ENCODE results near the gene COX4I1. TPM values are rescaled to one million over a fixed set of nuclear protein-coding genes. Genes with fewer than 3 reads are reported as not detected.

COX4I1 gene
- total RNA-seq, 1 donor from 2014 or later, result 332 TPM

- H3K9me3 ChIP-seq (ENCODE audit: control insufficient read depth in 3 of 3, low read length in 3 of 3), result peaks cover 0 to 2% (median 0%) of the 10 kb centered on the region in 3 donors
- H3K4me1 ChIP-seq (ENCODE audit: control insufficient read depth in 3 of 3, insufficient read depth in 3 of 3, low read length in 3 of 3), result peaks cover 0 to 2% (median 0%) of the 10 kb centered on the region in 3 donors
- peaks cover 27 to 56% (median 48%) of the 10 kb centered on the region in 3 donors for H3K27me3 ChIP-seq (ENCODE audit: control insufficient read depth in 3 of 3, insufficient read depth in 3 of 3, low read length in 3 of 3)
- no peaks in the 10 kb centered on the region for H3K36me3 ChIP-seq (ENCODE audit: control insufficient read depth in 3 of 3, insufficient read depth in 3 of 3, low read length in 3 of 3)
- no peak overlapping the region for H3K4me3 ChIP-seq (ENCODE audit: low read length in 3 of 3)
- no peak overlapping the region for H3K27ac ChIP-seq (ENCODE audit: low read depth, low read length)
- H3K9ac ChIP-seq (ENCODE audit: low read depth in 1 of 3, low read length in 3 of 3), result no peak overlapping the region
Observed at GRCh38 chr16:85838381-85838780, 38.9 kb downstream of the COX4I1 start.

GRCh38 chr16:85838876-85839585 lies 39.5 kb downstream of the COX4I1 start:
- Histone ChIP-seq H3K27me3 (ENCODE audit: control insufficient read depth in 3 of 3, insufficient read depth in 3 of 3, low read length in 3 of 3) (peaks cover 27 to 52% (median 48%) of the 10 kb centered on the region in 3 donors), H3K4me3 (ENCODE audit: low read length in 3 of 3) (no peak overlapping the region), H3K27ac (ENCODE audit: low read depth, low read length) (no peak overlapping the region), H3K4me1 (ENCODE audit: control insufficient read depth in 3 of 3, insufficient read depth in 3 of 3, low read length in 3 of 3) (peaks cover 0 to 2% (median 0%) of the 10 kb centered on the region in 3 donors), H3K9ac (ENCODE audit: low read depth in 1 of 3, low read length in 3 of 3) (no peak overlapping the region), H3K9me3 (ENCODE audit: control insufficient read depth in 3 of 3, low read length in 3 of 3) (peaks cover 0 to 2% (median 0%) of the 10 kb centered on the region in 3 donors), H3K36me3 (ENCODE audit: control insufficient read depth in 3 of 3, insufficient read depth in 3 of 3, low read length in 3 of 3) (no peaks in the 10 kb centered on the region)

DNA sequence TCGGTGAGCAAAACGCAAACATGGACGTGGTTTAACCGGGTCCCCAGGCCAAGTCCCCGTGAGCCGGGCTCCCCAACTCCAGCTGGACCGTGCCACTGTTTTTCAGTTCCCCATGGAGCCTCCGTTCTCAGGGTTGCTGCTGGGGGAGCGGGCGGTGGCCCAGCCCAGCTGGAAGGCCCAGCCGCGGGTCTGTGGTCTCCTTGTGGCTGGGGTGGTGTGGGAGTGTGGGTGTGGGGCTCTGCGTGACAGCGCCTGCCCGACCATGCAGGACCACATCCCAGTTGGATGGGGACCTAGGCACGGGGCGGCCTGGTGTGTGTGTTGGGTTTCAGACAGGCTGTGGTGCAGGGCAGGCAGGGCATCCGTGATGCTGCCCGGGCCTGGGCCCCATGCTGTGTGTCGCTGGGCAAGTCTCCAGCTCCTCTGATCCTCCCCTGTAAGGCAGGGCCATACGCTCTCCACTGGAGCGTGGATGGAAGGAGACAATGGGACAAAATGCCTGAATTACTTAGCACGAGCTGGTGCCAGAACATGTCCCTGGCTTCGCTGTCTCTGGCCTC lies 40.3 kb downstream of the COX4I1 start:
- H3K9me3 ChIP-seq (ENCODE audit: control insufficient read depth in 3 of 3, low read length in 3 of 3), result peaks cover 0 to 2% (median 0%) of the 10 kb centered on the region in 3 donors
- no peak overlapping the region for H3K4me3 ChIP-seq (ENCODE audit: low read length in 3 of 3)
- H3K36me3 ChIP-seq (ENCODE audit: control insufficient read depth in 3 of 3, insufficient read depth in 3 of 3, low read length in 3 of 3), result no peaks in the 10 kb centered on the region
- H3K9ac ChIP-seq (ENCODE audit: low read depth in 1 of 3, low read length in 3 of 3), result no peak overlapping the region
- no peak overlapping the region for H3K27ac ChIP-seq (ENCODE audit: low read depth, low read length)
- peaks cover 0 to 2% (median 0%) of the 10 kb centered on the region in 3 donors for H3K4me1 ChIP-seq (ENCODE audit: control insufficient read depth in 3 of 3, insufficient read depth in 3 of 3, low read length in 3 of 3)
- peaks cover 27 to 51% (median 48%) of the 10 kb centered on the region in 3 donors for H3K27me3 ChIP-seq (ENCODE audit: control insufficient read depth in 3 of 3, insufficient read depth in 3 of 3, low read length in 3 of 3)

DNA sequence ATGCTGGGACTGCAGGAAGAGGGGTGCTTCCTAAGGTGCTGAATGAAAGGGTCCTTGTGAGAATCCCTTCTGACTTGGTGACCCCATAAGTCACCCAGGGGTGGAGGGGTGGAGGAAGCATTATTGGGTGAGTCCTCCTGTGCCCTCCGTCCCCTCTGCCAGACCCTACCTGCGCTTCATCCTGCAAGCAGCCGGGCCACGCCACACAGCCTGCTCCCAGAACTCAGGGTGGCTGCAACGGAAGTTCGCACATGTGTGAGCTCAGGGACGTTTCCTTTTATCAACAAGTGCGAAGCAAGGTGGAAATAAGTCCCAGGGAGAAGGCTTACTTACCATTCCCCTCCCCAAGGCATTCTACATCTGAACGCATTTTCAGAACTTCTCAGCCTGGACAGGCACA lies 40.9 kb downstream of the COX4I1 start:
- Histone ChIP-seq H3K27me3 (ENCODE audit: control insufficient read depth in 3 of 3, insufficient read depth in 3 of 3, low read length in 3 of 3) (peaks cover 22 to 50% (median 41%) of the 10 kb centered on the region in 3 donors), H3K4me3 (ENCODE audit: low read length in 3 of 3) (no peak overlapping the region), H3K4me1 (ENCODE audit: control insufficient read depth in 3 of 3, insufficient read depth in 3 of 3, low read length in 3 of 3) (peaks cover 0 to 2% (median 0%) of the 10 kb centered on the region in 3 donors), H3K36me3 (ENCODE audit: control insufficient read depth in 3 of 3, insufficient read depth in 3 of 3, low read length in 3 of 3) (no peaks in the 10 kb centered on the region), H3K9me3 (ENCODE audit: control insufficient read depth in 3 of 3, low read length in 3 of 3) (peaks cover 0 to 2% (median 0%) of the 10 kb centered on the region in 3 donors), H3K27ac (ENCODE audit: low read depth, low read length) (no peak overlapping the region), H3K9ac (ENCODE audit: low read depth in 1 of 3, low read length in 3 of 3) (no peak overlapping the region)

- H3K36me3 ChIP-seq (ENCODE audit: control insufficient read depth in 3 of 3, insufficient read depth in 3 of 3, low read length in 3 of 3), result no peaks in the 10 kb centered on the region
- H3K27ac ChIP-seq (ENCODE audit: low read depth, low read length), result no peak overlapping the region
- H3K9ac ChIP-seq (ENCODE audit: low read depth in 1 of 3, low read length in 3 of 3), result no peak overlapping the region
- no peak overlapping the region for H3K4me3 ChIP-seq (ENCODE audit: low read length in 3 of 3)
- H3K4me1 ChIP-seq (ENCODE audit: control insufficient read depth in 3 of 3, insufficient read depth in 3 of 3, low read length in 3 of 3), result peaks cover 0 to 2% (median 0%) of the 10 kb centered on the region in 3 donors
- H3K27me3 ChIP-seq (ENCODE audit: control insufficient read depth in 3 of 3, insufficient read depth in 3 of 3, low read length in 3 of 3), result peaks cover 18 to 49% (median 39%) of the 10 kb centered on the region in 3 donors
- H3K9me3 ChIP-seq (ENCODE audit: control insufficient read depth in 3 of 3, low read length in 3 of 3), result peaks cover 0 to 2% (median 0%) of the 10 kb centered on the region in 3 donors
Observed at GRCh38 chr16:85840801-85841200, 41.3 kb downstream of the COX4I1 start.

DNA sequence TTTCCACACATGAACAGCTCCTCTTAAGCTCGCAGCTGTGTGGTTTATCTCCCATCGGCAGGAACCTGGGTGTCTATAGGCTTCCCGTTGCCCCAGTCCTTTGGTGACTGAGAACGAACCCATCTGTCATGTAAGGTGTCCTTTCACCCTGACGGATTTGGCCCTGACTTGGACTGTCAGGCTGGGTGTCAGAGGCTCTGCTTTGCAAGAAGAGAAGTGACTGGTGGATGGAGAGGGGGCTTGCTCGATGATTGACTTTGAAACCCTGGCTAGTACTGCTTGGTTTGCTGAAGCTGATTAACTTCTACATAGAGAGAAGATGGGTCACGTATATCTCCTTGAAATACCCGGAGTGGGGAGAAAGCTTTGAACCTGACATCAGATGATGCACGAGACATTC lies 42.9 kb downstream of the COX4I1 start:
- Histone ChIP-seq H3K27ac (ENCODE audit: low read depth, low read length) (no peak overlapping the region), H3K27me3 (ENCODE audit: control insufficient read depth in 3 of 3, insufficient read depth in 3 of 3, low read length in 3 of 3) (peaks cover 6 to 39% (median 34%) of the 10 kb centered on the region in 3 donors), H3K9ac (ENCODE audit: low read depth in 1 of 3, low read length in 3 of 3) (no peak overlapping the region)

GRCh38 chr16:85842848-85843247 lies 43.4 kb downstream of the COX4I1 start:
- H3K9me3 ChIP-seq (ENCODE audit: control insufficient read depth in 3 of 3, low read length in 3 of 3), result peaks cover 0 to 2% (median 0%) of the 10 kb centered on the region in 3 donors
- H3K9ac ChIP-seq (ENCODE audit: low read depth in 1 of 3, low read length in 3 of 3), result no peak overlapping the region
- H3K36me3 ChIP-seq (ENCODE audit: control insufficient read depth in 3 of 3, insufficient read depth in 3 of 3, low read length in 3 of 3), result no peaks in the 10 kb centered on the region
- H3K4me3 ChIP-seq (ENCODE audit: low read length in 3 of 3), result no peak overlapping the region
- peaks cover 0 to 2% (median 0%) of the 10 kb centered on the region in 3 donors for H3K4me1 ChIP-seq (ENCODE audit: control insufficient read depth in 3 of 3, insufficient read depth in 3 of 3, low read length in 3 of 3)
- peaks cover 8 to 43% (median 37%) of the 10 kb centered on the region in 3 donors for H3K27me3 ChIP-seq (ENCODE audit: control insufficient read depth in 3 of 3, insufficient read depth in 3 of 3, low read length in 3 of 3)
- H3K27ac ChIP-seq (ENCODE audit: low read depth, low read length), result no peak overlapping the region

More for the DNA sequence above, 42.9 kb downstream of the COX4I1 start:
- H3K4me3 ChIP-seq (ENCODE audit: low read length in 3 of 3), result no peak overlapping the region
- peaks cover 0 to 2% (median 0%) of the 10 kb centered on the region in 3 donors for H3K4me1 ChIP-seq (ENCODE audit: control insufficient read depth in 3 of 3, insufficient read depth in 3 of 3, low read length in 3 of 3)
- peaks cover 0 to 2% (median 0%) of the 10 kb centered on the region in 3 donors for H3K9me3 ChIP-seq (ENCODE audit: control insufficient read depth in 3 of 3, low read length in 3 of 3)
- H3K36me3 ChIP-seq (ENCODE audit: control insufficient read depth in 3 of 3, insufficient read depth in 3 of 3, low read length in 3 of 3), result no peaks in the 10 kb centered on the region

DNA sequence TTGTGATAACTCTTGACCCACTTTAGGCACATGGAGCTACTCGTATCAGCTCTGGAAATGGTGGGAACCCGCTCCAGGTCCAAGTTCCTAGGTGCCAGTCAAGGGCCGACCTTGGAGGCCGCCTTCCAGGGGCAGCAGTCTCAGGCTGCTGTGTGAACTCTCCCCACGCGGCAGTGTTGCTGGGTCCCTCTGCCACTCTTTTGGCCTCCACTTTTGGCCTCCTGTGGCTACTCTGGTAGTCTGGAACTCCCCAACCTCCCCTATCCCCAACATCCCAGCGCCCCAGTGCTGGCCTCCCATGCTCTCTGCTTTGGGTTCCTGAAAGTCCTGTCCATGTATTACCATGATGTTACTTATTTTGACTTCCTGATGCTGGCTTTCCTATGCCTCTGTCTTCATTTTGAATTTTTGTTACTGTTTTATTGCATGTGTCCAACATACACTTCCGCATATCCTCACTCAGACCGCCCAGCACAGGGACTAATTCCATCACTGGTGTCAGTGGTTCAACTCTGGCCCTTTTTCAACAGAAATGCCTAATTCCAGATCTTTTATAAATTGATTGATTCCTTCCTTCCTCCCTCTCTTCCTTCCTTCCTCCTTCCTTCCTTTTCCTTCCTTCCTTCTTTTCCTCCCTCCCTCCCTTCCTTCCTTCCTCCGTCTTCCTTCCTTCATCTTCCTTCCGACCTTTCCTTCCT lies 44.1 kb downstream of the COX4I1 start:
- peaks cover 0 to 2% (median 0%) of the 10 kb centered on the region in 3 donors for H3K9me3 ChIP-seq (ENCODE audit: control insufficient read depth in 3 of 3, low read length in 3 of 3)
- no peak overlapping the region for H3K9ac ChIP-seq (ENCODE audit: low read depth in 1 of 3, low read length in 3 of 3)
- no peak overlapping the region for H3K4me3 ChIP-seq (ENCODE audit: low read length in 3 of 3)
- no peaks in the 10 kb centered on the region for H3K36me3 ChIP-seq (ENCODE audit: control insufficient read depth in 3 of 3, insufficient read depth in 3 of 3, low read length in 3 of 3)
- H3K27ac ChIP-seq (ENCODE audit: low read depth, low read length), result no peak overlapping the region
- H3K4me1 ChIP-seq (ENCODE audit: control insufficient read depth in 3 of 3, insufficient read depth in 3 of 3, low read length in 3 of 3), result peaks cover 0 to 2% (median 0%) of the 10 kb centered on the region in 3 donors
- H3K27me3 ChIP-seq (ENCODE audit: control insufficient read depth in 3 of 3, insufficient read depth in 3 of 3, low read length in 3 of 3), result peaks cover 8 to 45% (median 33%) of the 10 kb centered on the region in 3 donors

DNA sequence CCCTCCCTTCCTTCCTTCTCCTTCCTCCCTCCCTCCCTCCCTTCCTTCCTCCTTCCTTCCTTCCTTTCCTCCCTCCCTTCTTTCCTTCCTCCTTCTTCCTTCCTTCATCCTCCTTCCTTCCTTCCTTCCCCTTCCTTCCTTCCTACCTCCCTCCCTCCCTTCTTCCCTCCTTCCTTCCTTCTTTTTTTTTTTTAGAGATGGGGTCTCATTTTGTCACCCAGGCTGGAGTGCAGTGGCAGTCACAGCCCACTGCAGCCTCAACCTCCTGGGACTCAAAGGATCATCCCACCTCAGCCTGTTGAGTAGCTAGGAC lies 44.6 kb downstream of the COX4I1 start:
- Histone ChIP-seq H3K4me3 (ENCODE audit: low read length in 3 of 3) (no peak overlapping the region), H3K4me1 (ENCODE audit: control insufficient read depth in 3 of 3, insufficient read depth in 3 of 3, low read length in 3 of 3) (peaks cover 0 to under 1% (median 0%) of the 10 kb centered on the region in 3 donors), H3K9me3 (ENCODE audit: control insufficient read depth in 3 of 3, low read length in 3 of 3) (peaks cover 0 to 2% (median 0%) of the 10 kb centered on the region in 3 donors), H3K9ac (ENCODE audit: low read depth in 1 of 3, low read length in 3 of 3) (no peak overlapping the region), H3K36me3 (ENCODE audit: control insufficient read depth in 3 of 3, insufficient read depth in 3 of 3, low read length in 3 of 3) (no peaks in the 10 kb centered on the region), H3K27ac (ENCODE audit: low read depth, low read length) (no peak overlapping the region), H3K27me3 (ENCODE audit: control insufficient read depth in 3 of 3, insufficient read depth in 3 of 3, low read length in 3 of 3) (peaks cover 7 to 44% (median 28%) of the 10 kb centered on the region in 3 donors)

All from skeletal muscle tissue (tissue), 4 donors.